ENCODE measurements around the gene ERVK3-1.

DNA sequence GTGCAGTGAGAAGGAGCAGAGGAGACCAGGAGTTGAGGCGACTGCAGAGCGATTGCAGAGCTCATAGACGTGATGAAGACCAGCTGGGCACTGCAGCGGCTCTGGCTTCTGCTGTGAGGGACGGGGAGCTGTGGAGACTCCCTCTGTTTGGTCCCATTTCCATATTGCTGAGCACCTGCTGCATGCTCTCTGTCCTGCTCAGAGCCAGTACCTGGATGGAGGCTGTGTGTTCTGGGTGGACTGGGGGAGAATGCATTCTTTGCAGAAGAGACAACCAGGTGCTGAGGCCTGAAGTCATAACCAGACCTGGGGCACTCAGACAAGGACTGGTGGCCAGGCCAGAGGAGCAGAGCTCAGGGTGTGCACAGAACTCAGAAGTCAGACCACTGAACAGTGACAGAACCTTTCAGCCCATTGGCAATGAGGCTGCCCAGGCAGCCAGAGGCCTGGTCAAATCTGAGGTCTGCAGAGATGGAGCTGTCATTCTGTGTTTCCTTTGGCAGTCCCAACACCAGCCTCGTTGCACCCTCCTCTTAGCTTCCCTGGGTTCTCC lies 49.4 kb downstream of the ERVK3-1 start:
- TF ChIP-seq EP300 (IDR thresholded peaks at IDR 0.05), result no peak
- TF ChIP-seq CTCF (IDR thresholded peaks at IDR 0.05), result no peak

All from esophagus muscularis mucosa (tissue), 3 donors.